HG03342 (cell line): Measurements from ENCODE around the gene DHODH.
"Not testable (repeated sequence)": the region's sequence is repeated elsewhere in the genome, so short reads cannot be mapped to it uniquely, and the experiment has no call there.

Source experiments
- ATAC-seq: cut with Tn5 transposase; IDR thresholded peaks from one replicate; pipeline ENCODE4 v1.9.1; 2021; ENCODE audit warnings: mild to moderate bottlenecking, moderate library complexity; ENCODE audit not compliant: unreplicated experiment

DHODH gene

GRCh38 chr16:72008424-72009216 lies at the start of gene DHODH:
DHODH (plus strand) TSS chr16:72008744; CDS start chr16:72008765, 21 bp downstream.
- peak; percentile 100 for ATAC-seq

GRCh38 chr16:71961066-71962039 lies 47.2 kb upstream of the DHODH start:
- ATAC-seq = peak; percentile 76

- no peak for ATAC-seq
Measured at GRCh38 chr16:71963125-71963875, 45.2 kb upstream of the DHODH start.

- ATAC-seq = no peak
Measured at GRCh38 chr16:71965223-71965622, 43.3 kb upstream of the DHODH start.

GRCh38 chr16:71966932-71967331 lies 41.6 kb upstream of the DHODH start:
- no peak for ATAC-seq

GRCh38 chr16:71969353-71969752 lies 39.2 kb upstream of the DHODH start:
- ATAC-seq = no peak

- no peak for ATAC-seq
Measured at GRCh38 chr16:71971571-71971970, 37.0 kb upstream of the DHODH start.

- ATAC-seq = no peak
Measured at GRCh38 chr16:71972356-71972755, 36.2 kb upstream of the DHODH start.

- ATAC-seq = no peak
Measured at GRCh38 chr16:71973001-71973400, 35.5 kb upstream of the DHODH start.

- ATAC-seq = no peak
Measured at GRCh38 chr16:71974068-71974818, 34.3 kb upstream of the DHODH start.

GRCh38 chr16:71985262-71985974 lies 23.1 kb upstream of the DHODH start:
- ATAC-seq = no peak

- ATAC-seq = no peak
Measured at GRCh38 chr16:71986131-71986530, 22.4 kb upstream of the DHODH start.

GRCh38 chr16:71995038-71995437 lies 13.5 kb upstream of the DHODH start:
- ATAC-seq = no peak

- not testable (repeated sequence) for ATAC-seq
Measured at GRCh38 chr16:71997578-71997977, 11.0 kb upstream of the DHODH start.

GRCh38 chr16:72001180-72001874 lies 7.2 kb upstream of the DHODH start:
- ATAC-seq = no peak

- ATAC-seq = no peak
Measured at GRCh38 chr16:72002619-72003018, 5.9 kb upstream of the DHODH start.

- not testable (repeated sequence) for ATAC-seq
Measured at GRCh38 chr16:72008065-72008423, 500 bp upstream of the DHODH start.

- no peak for ATAC-seq
Measured at GRCh38 chr16:72009779-72010178, 1.2 kb downstream of the DHODH start.

GRCh38 chr16:72012607-72013006 lies 4.1 kb downstream of the DHODH start:
- ATAC-seq = no peak
